NCI-H146 treated with DMSO at 0.1 percent for 48 hours (cell line): ENCODE data around the gene DYNC2I2.
"Not testable (repeated sequence)": the region's sequence is repeated elsewhere in the genome, so short reads cannot be mapped to it uniquely, and the experiment has no call there.

Experiments used
- DNase-seq: peaks from one replicate; lab custom pipeline; 2025; ENCODE audit not compliant: unreplicated experiment; lab: John Stamatoyannopoulos, UW

The DYNC2I2 gene

DNA sequence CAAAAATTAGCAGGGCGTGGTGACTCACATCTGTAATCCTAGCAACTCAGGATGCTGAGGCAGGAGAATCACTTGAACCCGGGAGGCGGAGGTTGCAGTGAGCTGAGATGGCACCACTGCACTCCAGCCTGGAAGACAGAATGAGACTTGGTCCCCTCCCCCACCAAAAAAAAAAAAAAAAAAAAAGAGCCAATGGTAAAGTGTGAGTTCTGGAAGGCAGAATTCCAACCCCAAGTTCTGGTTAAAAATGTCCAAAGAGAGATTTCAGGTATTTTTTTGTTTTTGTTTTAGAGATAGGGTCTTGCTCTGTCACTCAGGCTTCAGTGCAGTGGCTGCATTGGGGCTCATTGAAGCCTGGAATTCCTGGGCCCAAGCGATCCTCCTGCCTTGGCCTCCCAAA lies 30.8 kb upstream of the DYNC2I2 start:
- DNase-seq: no peak

DNA sequence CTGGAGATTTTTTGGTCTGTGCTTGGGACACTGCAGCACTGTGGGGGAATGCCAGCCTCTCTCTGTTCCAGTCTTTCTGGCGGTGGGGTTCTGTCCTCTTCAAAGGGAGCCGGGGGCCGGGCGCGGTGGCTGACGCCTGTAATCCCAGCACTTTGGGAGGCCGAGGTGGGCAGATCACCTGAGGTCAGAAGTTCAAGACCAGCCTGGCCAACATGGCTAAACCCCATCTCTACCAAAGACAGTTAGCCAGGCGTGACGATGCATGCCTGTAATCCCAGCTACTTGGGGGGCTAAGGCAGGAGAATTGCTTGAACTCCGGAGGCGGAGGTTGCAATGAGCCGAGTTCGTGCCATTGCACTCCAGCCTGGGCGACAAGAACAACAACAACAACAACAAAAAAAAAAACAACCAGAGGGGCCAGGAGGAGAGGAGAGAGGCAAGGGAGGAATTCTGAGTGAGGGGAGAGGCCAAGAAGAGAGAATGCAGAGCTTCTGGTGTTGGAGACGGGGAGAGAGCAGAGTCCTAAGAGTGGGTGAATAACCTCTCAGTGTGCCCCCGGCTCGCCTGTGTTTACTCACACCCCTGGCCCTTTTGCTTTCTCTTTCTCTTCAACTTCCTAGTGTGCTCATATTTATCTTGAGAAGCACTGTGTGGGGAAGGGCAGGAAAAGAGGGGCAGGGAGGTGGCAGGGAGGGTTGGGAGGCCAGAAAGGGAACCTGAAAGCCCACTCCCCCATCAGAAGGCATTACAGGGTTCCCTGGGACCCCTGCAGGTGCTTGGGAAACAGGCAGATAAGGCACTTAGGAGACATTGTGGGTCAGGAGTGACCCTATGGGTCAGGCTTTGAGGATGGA lies 29.2 kb upstream of the DYNC2I2 start:
- no peak for DNase-seq

- DNase-seq: peak; percentile 59
Observed at GRCh38 chr9:128684325-128685199, 27.9 kb upstream of the DYNC2I2 start.

DNA sequence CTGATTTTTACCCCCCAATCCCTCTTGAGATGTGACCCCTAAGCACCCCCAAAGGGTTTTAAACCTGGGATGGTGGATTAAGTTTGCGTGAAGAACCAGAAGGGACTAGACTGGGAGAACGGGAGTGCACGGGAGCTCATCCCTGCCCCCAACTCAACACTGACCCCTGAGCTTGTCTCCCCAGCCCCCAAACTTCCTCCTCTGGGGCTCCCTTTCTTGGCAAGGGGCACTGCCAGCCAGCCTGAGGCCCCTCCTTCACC lies 27.3 kb upstream of the DYNC2I2 start:
- DNase-seq: no peak

- peak; percentile 34 for DNase-seq
Observed at GRCh38 chr9:128683340-128684064, 26.9 kb upstream of the DYNC2I2 start.

GRCh38 chr9:128677794-128678193 lies 21.1 kb upstream of the DYNC2I2 start:
- no peak for DNase-seq

DNA sequence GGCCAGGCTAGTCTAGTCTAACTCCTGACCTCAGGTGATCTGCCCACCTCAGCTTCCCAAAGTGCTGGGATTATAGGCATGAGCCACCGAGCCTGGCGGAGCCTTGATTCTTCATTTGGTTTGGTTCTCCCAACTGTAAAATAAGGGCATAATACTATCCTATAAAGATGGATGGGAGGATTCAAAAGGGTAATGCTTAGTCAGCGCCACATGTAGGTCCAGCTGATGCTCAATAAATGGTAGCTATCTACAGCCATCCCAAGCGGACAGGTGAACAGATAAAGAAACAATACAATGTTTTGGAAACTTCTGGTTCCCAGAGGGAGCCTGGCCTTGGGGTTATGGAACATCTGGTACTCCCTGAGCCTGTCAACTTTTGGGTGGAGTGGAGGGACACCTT lies 18.7 kb upstream of the DYNC2I2 start:
- no peak for DNase-seq

DNA sequence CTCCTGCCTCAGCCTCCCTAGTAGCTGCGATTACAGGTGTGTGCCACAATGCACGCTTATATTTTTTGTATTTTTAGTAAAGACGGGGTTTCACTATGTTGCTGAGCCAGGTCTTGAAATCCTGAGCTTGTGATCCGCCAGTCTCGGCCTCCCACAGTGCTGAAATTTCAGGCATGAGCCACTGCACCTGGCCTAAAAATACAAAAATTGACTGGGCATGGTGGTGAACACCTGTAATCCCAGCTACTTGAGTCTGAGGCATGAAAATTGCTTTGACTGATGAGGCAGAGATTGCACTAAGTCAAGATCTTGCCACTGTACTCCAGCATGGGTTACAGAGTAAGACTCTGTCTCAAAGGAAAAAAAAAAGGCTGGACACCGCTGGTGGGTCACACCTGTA lies 13.1 kb upstream of the DYNC2I2 start:
- no peak for DNase-seq

DNA sequence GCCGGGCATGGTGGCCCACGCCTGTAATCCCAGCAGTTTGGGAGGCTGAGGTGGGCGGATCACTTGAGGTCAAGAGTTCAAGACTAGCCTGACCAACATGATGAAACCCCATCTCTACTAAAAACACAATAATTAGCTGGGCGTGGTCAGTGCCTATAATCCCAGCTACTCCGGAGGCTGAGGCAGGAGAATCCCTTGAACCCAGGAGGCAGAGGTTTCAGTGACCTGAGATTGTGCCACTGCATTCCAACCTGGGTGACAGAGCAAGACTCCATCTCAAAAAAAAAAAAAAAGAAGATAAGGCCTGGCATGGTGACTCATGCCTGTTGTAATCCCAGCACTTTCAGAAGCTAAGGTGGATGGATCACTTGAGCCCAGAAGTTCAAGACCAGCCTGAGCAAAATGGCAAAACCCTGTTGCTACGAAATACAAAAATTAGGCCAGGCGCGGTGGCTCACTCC lies 9.9 kb upstream of the DYNC2I2 start:
- not testable (repeated sequence) for DNase-seq

DNA sequence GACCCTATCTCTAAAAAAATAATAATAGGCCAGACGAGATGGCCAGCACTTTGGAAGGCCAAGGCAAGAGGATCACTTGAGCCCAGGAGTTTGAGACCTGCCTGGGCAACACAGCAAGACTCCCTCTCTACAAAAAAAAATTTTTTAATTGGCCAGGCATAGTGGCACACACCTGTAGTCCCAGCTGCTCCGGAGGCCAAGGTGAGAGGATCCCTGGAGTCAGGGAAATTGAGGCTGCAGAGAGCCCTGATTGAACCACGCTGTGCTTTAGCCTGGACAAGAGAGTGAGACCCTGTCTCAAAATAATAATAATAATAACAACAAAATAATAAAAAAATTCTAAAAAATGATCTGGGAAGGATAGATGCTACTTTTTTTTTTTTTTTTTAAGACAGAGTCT lies 1.1 kb upstream of the DYNC2I2 start:
- no peak for DNase-seq

- no peak for DNase-seq
Observed at GRCh38 chr9:128657344-128657704, 677 bp upstream of the DYNC2I2 start.

DNA sequence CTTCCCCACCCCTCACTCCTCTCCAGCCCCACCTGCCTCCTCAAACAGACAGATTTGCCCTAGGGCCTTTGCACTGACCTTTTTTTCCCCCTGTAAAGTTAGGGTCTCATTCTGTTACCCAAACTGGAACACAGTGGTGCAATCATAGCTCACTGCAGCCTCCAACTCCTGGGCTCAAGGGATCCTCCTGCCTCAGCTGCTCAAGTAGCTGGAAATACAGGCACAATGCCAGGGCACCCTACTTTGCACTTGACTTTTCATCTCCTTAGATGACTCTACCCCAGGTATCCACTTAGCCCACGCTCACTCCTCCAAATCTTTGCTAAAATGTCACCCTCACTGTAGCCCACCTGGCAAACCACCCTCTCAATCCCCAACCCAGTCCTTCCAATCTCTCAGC lies 2.2 kb downstream of the DYNC2I2 start:
- no peak for DNase-seq

GRCh38 chr9:128653908-128654307 lies 2.7 kb downstream of the DYNC2I2 start:
- DNase-seq: no peak

DNA sequence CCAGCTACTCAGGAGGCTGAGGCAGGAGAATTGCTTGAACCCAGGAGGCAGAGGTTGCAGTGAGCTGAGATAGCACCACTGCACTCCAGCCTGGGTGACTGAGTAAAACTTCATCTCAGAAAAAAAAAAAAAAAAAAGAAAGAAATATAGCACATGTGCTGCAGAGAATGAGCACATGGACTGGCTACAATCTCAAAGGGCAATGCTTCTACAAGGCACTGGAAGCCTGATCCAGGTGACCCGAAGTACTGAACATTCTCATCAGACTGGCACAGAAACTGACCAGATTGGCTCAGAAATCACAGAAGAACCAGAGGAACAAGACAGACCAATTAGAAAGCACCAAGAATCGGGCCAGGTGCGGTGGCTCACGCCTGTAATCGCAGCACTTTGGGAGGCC lies 4.8 kb downstream of the DYNC2I2 start:
- no peak for DNase-seq

GRCh38 chr9:128648206-128648605 lies 8.4 kb downstream of the DYNC2I2 start:
- DNase-seq: not testable (repeated sequence)

GRCh38 chr9:128643519-128644300 lies 12.9 kb downstream of the DYNC2I2 start:
- no peak for DNase-seq

GRCh38 chr9:128642675-128643245 lies 13.9 kb downstream of the DYNC2I2 start:
- DNase-seq: no peak

GRCh38 chr9:128640603-128641002 lies 16.0 kb downstream of the DYNC2I2 start:
- DNase-seq: no peak

DNA sequence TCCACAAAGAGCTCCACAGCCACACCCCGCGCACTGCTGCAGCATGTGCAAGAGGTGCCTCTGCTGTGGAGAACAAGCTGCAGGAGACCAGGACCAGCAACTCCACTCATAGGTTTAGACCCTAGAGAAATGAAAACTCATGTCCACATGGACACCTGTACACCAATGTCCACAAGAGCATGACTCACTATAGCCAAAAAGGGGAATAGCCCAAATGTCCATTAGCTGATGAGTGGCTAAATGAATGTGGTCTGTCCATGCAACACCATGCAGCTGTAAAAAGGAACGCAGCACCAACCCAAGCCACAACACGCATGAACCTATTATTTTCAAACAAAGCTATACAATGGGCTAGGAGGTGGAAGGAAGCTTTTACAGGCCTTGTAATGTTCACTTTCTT lies 18.1 kb downstream of the DYNC2I2 start:
- DNase-seq: no peak

DNA sequence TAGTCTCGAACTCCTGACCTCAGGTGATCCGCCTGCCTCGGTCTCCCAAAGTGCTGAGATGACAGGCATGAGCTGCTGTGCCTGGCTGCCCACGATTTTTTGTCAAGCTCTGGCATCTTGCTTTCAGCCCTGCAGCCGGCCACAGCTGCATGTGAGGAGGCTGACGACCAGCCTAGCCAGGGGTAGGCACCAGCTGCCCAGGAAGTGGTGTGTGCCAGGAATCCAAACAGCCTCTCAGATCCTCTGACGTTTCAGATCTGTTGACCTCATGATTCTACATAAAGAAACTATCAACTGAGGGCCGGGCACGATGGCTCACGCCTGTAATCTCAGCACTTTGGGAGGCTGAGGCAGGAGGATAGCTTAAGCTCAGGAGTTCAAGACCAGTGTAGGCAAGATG lies 19.0 kb downstream of the DYNC2I2 start:
- DNase-seq: no peak
